H1 (cell line): ENCODE measurements around the gene BGN. TPM values are rescaled to one million over a fixed set of nuclear protein-coding genes. Genes with fewer than 3 reads are reported as not detected.

ENCODE experiments used
- CTCF ChIA-PET: fragments of 300-600 bp; sonication (Branson Sonifier 250); formaldehyde crosslinking; loops from one replicate; lab custom pipeline; 2021; ENCODE audit not compliant: partially characterized antibody; lab: Charles Lee
- POLR2A ChIA-PET: fragments of 300-600 bp; sonication (Branson Sonifier 250); formaldehyde crosslinking; loops from one replicate; lab custom pipeline; 2021; ENCODE audit warnings: inconsistent platforms; ENCODE audit not compliant: partially characterized antibody; lab: Charles Lee
- DNase-seq, 2 experiments: peaks; one replicate each; pipeline versions ENCODE4 v3.0.0 to v3.0.0-alpha.2; 2010 to 2022; ENCODE audit warnings: low spot score in 2 of 2, low read depth in 1 of 2, mixed read lengths in 1 of 2
- FAIRE-seq: peaks from 2 replicates; lab custom pipeline; 2011; peaks lifted over from hg19 to GRCh38; lab: Jason Lieb, UNC
- H2AFZ ChIP-seq: 2 replicates; pipeline ENCODE4 v1.8.1; 2012; ENCODE audit warnings: low read length, inconsistent platforms
- H2AK5ac ChIP-seq: 2 replicates; pipeline ENCODE4 v1.6.1; 2013; ENCODE audit warnings: low read depth, low read length
- H2BK120ac ChIP-seq: replicated peaks from 2 replicates; pipeline ENCODE3; 2013; ENCODE audit warnings: low read depth, low read length, inconsistent platforms
- H2BK12ac ChIP-seq: 2 replicates; pipeline ENCODE4 v1.6.1; 2013; ENCODE audit warnings: low read depth, low read length
- H2BK15ac ChIP-seq: 2 replicates; pipeline ENCODE4 v1.6.1; 2013; ENCODE audit warnings: low read length
- H2BK20ac ChIP-seq: 2 replicates; pipeline ENCODE4 v1.6.1; 2013; ENCODE audit warnings: low read length
- H2BK5ac ChIP-seq: 2 replicates; pipeline ENCODE4 v1.6.1; 2013; ENCODE audit warnings: low read depth, low read length
- H3K14ac ChIP-seq: 2 replicates; pipeline ENCODE4 v1.6.1; 2013; ENCODE audit warnings: inconsistent platforms; ENCODE audit not compliant: insufficient read length
- H3K18ac ChIP-seq: 2 replicates; pipeline ENCODE4 v1.6.1; 2013; ENCODE audit warnings: low read length; ENCODE audit errors: extremely low read depth
- H3K23ac ChIP-seq: 2 replicates; pipeline ENCODE4 v1.6.1; 2013; ENCODE audit warnings: inconsistent platforms; ENCODE audit not compliant: insufficient read length
- H3K23me2 ChIP-seq: 2 replicates; pipeline ENCODE4 v1.6.1; 2013; ENCODE audit warnings: low read depth, low read length
- H3K27ac ChIP-seq: 2 replicates; pipeline ENCODE4 v1.6.1; 2011; ENCODE audit warnings: low read depth, low read length, inconsistent platforms
- H3K27me3 ChIP-seq, 4 experiments: replicated peaks in 1 of 4; 1 replicate in 1 of 4; 2 replicates in 3 of 4; pipeline versions ENCODE4 v1.6.1 to v1.8.1; 2011 to 2013; ENCODE audit warnings: low read length in 3 of 4, mild to moderate bottlenecking in 3 of 4, inconsistent platforms in 2 of 4, mixed read lengths in 2 of 4, moderate library complexity in 1 of 4; ENCODE audit not compliant: control insufficient read depth in 3 of 4, insufficient read depth in 3 of 4; ENCODE audit errors: extremely low read depth in 1 of 4
- H3K36me3 ChIP-seq, 4 experiments: 2 replicates each; pipeline versions ENCODE4 v1.6.1 to v1.8.1; 2011 to 2013; ENCODE audit warnings: mild to moderate bottlenecking in 4 of 4, low read length in 3 of 4, moderate library complexity in 2 of 4, control low read depth in 1 of 4, inconsistent platforms in 1 of 4; ENCODE audit not compliant: insufficient read depth in 4 of 4, control insufficient read depth in 2 of 4
- H3K4ac ChIP-seq: replicated peaks from 2 replicates; pipeline ENCODE3; 2013; ENCODE audit warnings: low read length, low read depth, mixed read lengths, inconsistent platforms; ENCODE audit not compliant: insufficient read length
- H3K4me1 ChIP-seq, 4 experiments: replicated peaks in 1 of 4; 1 replicate in 1 of 4; 2 replicates in 3 of 4; pipeline versions ENCODE4 v1.6.1 to v1.8.1; 2011 to 2013; ENCODE audit warnings: low read length in 3 of 4, inconsistent platforms in 2 of 4, mixed read lengths in 1 of 4; ENCODE audit not compliant: insufficient read depth in 4 of 4, control insufficient read depth in 3 of 4
- H3K4me2 ChIP-seq, 2 experiments: 2 replicates each; pipeline versions ENCODE4 v1.6.1 to v1.8.1; 2011 to 2013; ENCODE audit warnings: low read depth in 2 of 2, low read length in 2 of 2, control low read depth in 1 of 2, inconsistent platforms in 1 of 2, mild to moderate bottlenecking in 1 of 2; ENCODE audit not compliant: insufficient read depth in 1 of 2
- H3K4me3 ChIP-seq, 4 experiments: fragments of 200-600, 300-600 bp in 1 of 4; sonication (generic), shearing (Covaris generic), sonication (Bioruptor Twin) in 1 of 4; 2 replicates each; pipeline versions ENCODE4 v1.5.1 to v1.8.1; 2011 to 2016; ENCODE audit warnings: low read length in 4 of 4, low read depth in 3 of 4, control low read depth in 2 of 4, inconsistent platforms in 2 of 4, mild to moderate bottlenecking in 2 of 4, mixed read lengths in 1 of 4, moderate library complexity in 1 of 4; ENCODE audit not compliant: insufficient read depth in 2 of 4; ENCODE audit errors: extremely low read depth in 1 of 4
- H3K56ac ChIP-seq: replicated peaks from 2 replicates; pipeline ENCODE3; 2013; ENCODE audit warnings: low read depth, mild to moderate bottlenecking, mixed read lengths, low read length, inconsistent platforms; ENCODE audit not compliant: insufficient read length
- H3K79me1 ChIP-seq: 2 replicates; pipeline ENCODE4 v1.6.1; 2013; ENCODE audit warnings: low read depth, low read length, control low read depth
- H3K79me2 ChIP-seq, 2 experiments: 2 replicates each; pipeline versions ENCODE4 v1.6.1 to v1.8.1; 2012 to 2013; ENCODE audit warnings: low read length in 2 of 2, mild to moderate bottlenecking in 2 of 2, inconsistent platforms in 1 of 2; ENCODE audit not compliant: insufficient read depth in 2 of 2, control insufficient read depth in 1 of 2
- H3K9ac ChIP-seq, 4 experiments: replicated peaks in 1 of 4; 1 replicate in 1 of 4; 2 replicates in 3 of 4; pipeline versions ENCODE4 v1.6.1 to v1.8.1; 2011 to 2013; ENCODE audit warnings: low read depth in 3 of 4, low read length in 3 of 4, control low read depth in 2 of 4, mild to moderate bottlenecking in 2 of 4, moderate library complexity in 2 of 4, inconsistent platforms in 1 of 4; ENCODE audit errors: extremely low read depth in 1 of 4
- H3K9me3 ChIP-seq, 2 experiments: 2 replicates each; pipeline versions ENCODE4 v1.6.1 to v1.8.1; 2012 to 2013; ENCODE audit warnings: mild to moderate bottlenecking in 2 of 2, moderate library complexity in 2 of 2, control low read depth in 1 of 2, inconsistent platforms in 1 of 2, low read depth in 1 of 2, low read length in 1 of 2, mixed read lengths in 1 of 2; ENCODE audit not compliant: insufficient read depth in 2 of 2
- H4K20me1 ChIP-seq, 2 experiments: replicated peaks in 1 of 2; 2 replicates each; pipeline versions ENCODE3 to v1.8.1; 2011 to 2013; ENCODE audit warnings: inconsistent platforms in 2 of 2, low read length in 2 of 2, mild to moderate bottlenecking in 1 of 2; ENCODE audit not compliant: insufficient read depth in 2 of 2, control insufficient read depth in 1 of 2
- H4K5ac ChIP-seq: 2 replicates; pipeline ENCODE4 v1.6.1; 2013; ENCODE audit warnings: low read length, low read depth, mixed read lengths, inconsistent platforms; ENCODE audit not compliant: insufficient read length
- H4K8ac ChIP-seq: 2 replicates; pipeline ENCODE4 v1.8.0; 2013; ENCODE audit warnings: mild to moderate bottlenecking, moderate library complexity, low read length, inconsistent platforms; ENCODE audit not compliant: insufficient read depth; ENCODE audit errors: extremely low read depth
- H4K91ac ChIP-seq: replicated peaks from 2 replicates; pipeline ENCODE3; 2013; ENCODE audit warnings: low read length, mixed read lengths, inconsistent platforms; ENCODE audit not compliant: insufficient read length
- ASH2L ChIP-seq: fragments of 200-600, 300-600 bp; sonication (generic); IDR thresholded peaks from one replicate; pipeline ENCODE4 v1.7.1; 2017; ENCODE audit warnings: low read length
- ATF2 ChIP-seq: IDR thresholded peaks from 2 replicates; pipeline ENCODE4 v1.6.1; 2012; ENCODE audit warnings: low read length, inconsistent platforms
- CEBPB ChIP-seq: IDR thresholded peaks from 2 replicates; pipeline ENCODE4 v1.6.1; 2012; ENCODE audit warnings: low read depth, low read length
- CHD2 ChIP-seq: IDR thresholded peaks from 2 replicates; pipeline ENCODE4 v1.6.1; 2012; ENCODE audit warnings: low read length, improper control_type of control experiment
- FOSL1 ChIP-seq: IDR thresholded peaks from 2 replicates; pipeline ENCODE4 v1.6.1; 2011; ENCODE audit warnings: mild to moderate bottlenecking, low read depth, low read length, moderate library complexity; ENCODE audit not compliant: insufficient read depth
- GTF2F1 ChIP-seq: IDR thresholded peaks from 2 replicates; pipeline ENCODE4 v1.6.1; 2012; ENCODE audit warnings: low read depth, low read length, improper control_type of control experiment, borderline replicate concordance
- KDM4A ChIP-seq: IDR thresholded peaks from one replicate; pipeline ENCODE4 v1.7.1; 2012; ENCODE audit warnings: low read depth, mild to moderate bottlenecking, moderate library complexity, low read length, inconsistent platforms; ENCODE audit not compliant: severe bottlenecking
- NANOG ChIP-seq: IDR thresholded peaks from 2 replicates; pipeline ENCODE4 v1.6.1; 2011; ENCODE audit warnings: low read length, low read depth, mild to moderate bottlenecking, inconsistent platforms; ENCODE audit not compliant: insufficient read depth, poor library complexity, severe bottlenecking
- RBBP5 ChIP-seq: IDR thresholded peaks from 2 replicates; pipeline ENCODE4 v1.7.1; 2012; ENCODE audit warnings: low read depth, mild to moderate bottlenecking, inconsistent platforms, low read length, moderate library complexity, borderline replicate concordance
- SP2 ChIP-seq: IDR thresholded peaks from 2 replicates; pipeline ENCODE4 v1.6.1; 2012; ENCODE audit warnings: mild to moderate bottlenecking, low read length, inconsistent platforms
- TCF12 ChIP-seq: IDR thresholded peaks from 2 replicates; pipeline ENCODE4 v1.6.1; 2011; ENCODE audit warnings: low read depth, mild to moderate bottlenecking, low read length
- WGBS, 2 experiments: shearing (Covaris generic) in 1 of 2; methylation state at CpG; one replicate each; pipeline versions ENCODE4 v1.1.6 to v1.1.7; 2013 to 2015; ENCODE audit warnings: low lambda C conversion rate in 2 of 2, mixed read lengths in 2 of 2, inconsistent platforms in 1 of 2, low coverage in 1 of 2, missing lambda C conversion rate in 1 of 2; ENCODE audit not compliant: insufficient replicate concordance in 2 of 2, insufficient coverage in 1 of 2, insufficient read length in 1 of 2; ENCODE audit errors: extremely low coverage in 1 of 2, missing lambda C conversion rate in 1 of 2; 5-methylcytosine and 5-hydroxymethylcytosine counted together
- polyA plus RNA-seq, 7 experiments: library from polyadenylated mRNA; depleted of rRNA in 3 of 7; stranded (reverse) in 5 of 7; unstranded in 2 of 7; fragments of >200 nt in 5 of 7; fragments of 200-250 nt in 2 of 7; gene quantifications; 1 replicate in 5 of 7; 2 replicates in 1 of 7; 4 replicates in 1 of 7; pipeline versions ENCODE4 v1.2.1 to v1.2.3, GENCODE V29; 2011 to 2013; ENCODE audit warnings: missing spikeins in 2 of 7, mixed read lengths in 2 of 7
- total RNA-seq: library from RNA; stranded (reverse); fragmentation: NEBNext Ultra II Directional; extraction: Animal tissue kit (Norgen Biotek cat#: 25700); gene quantifications from 2 replicates; pipeline ENCODE4 v1.2.1, GENCODE V29; 2021

BGN gene
- total and polyA plus RNA-seq, 2 of the 8 experiments (the other 6 are each of a cell fraction or from before 2014, with no cell fraction given) = 1.8 to 2.4 TPM

- Histone ChIP-seq H4K8ac (no peak within 1 kb of the TSS), H2AFZ (no peak within 1 kb of the TSS), H4K5ac (no peak within 1 kb of the TSS), H3K79me1 (no peaks in the 10 kb centered on the region), H2AK5ac (no peak within 1 kb of the TSS), H2BK20ac (no peak within 1 kb of the TSS), H3K9ac (no peak within 1 kb of the TSS), H3K4me3 (no peak within 1 kb of the TSS), H3K27me3 (no peaks in the 10 kb centered on the region), H2BK5ac (no peak within 1 kb of the TSS), H3K36me3 (no peaks in the 10 kb centered on the region; a peak in 1 of 8 replicates), H4K91ac (no peak within 1 kb of the TSS), H3K4me2 (no peak within 1 kb of the TSS), H3K4ac (no peak within 1 kb of the TSS), H2BK120ac (no peak within 1 kb of the TSS), H3K56ac (no peak within 1 kb of the TSS), H4K20me1 (no peaks in the 10 kb centered on the region), H3K23ac (no peak within 1 kb of the TSS), H3K18ac (no peak within 1 kb of the TSS), H3K79me2 (no peaks in the 10 kb centered on the region), H3K23me2 (no peaks in the 10 kb centered on the region), H3K9me3 (no peaks in the 10 kb centered on the region), H3K4me1 (no peaks in the 10 kb centered on the region), H3K27ac (no peak within 1 kb of the TSS), H2BK12ac (no peak within 1 kb of the TSS), H3K14ac (no peak within 1 kb of the TSS), H2BK15ac (no peak within 1 kb of the TSS)
- DNase-seq (no peak), FAIRE-seq (no peak)
- POLR2A ChIA-PET = interaction anchor here (1.2 kb wide), 1 partner anchor 10 kb away, joined by 3 read pairs; no protein-coding TSS in a partner anchor
- CTCF ChIA-PET = interaction anchor here (0.8 to 1.5 kb wide), 6 partner anchors 11 to 504 kb away, joined by 3 to 7 read pairs (median 3); no protein-coding TSS in a partner anchor
- WGBS, 2 experiments = 96% methylated on average over 12 of the region's 30 CpGs; no CpG with 5 or more reads in 1 of the 2 experiments
- TF ChIP-seq ASH2L (no peak), CHD2 (no peak), CEBPB (no peak), GTF2F1 (no peak), RBBP5 (no peak), ATF2 (no peak), TCF12 (no peak), FOSL1 (no peak), KDM4A (no peak), SP2 (no peak), NANOG (no peak)
Observed at GRCh38 chrX:153445856-153446635, 48.7 kb upstream of the BGN start, which contains the start of gene TREX2. TREX2 (minus strand) TSS chrX:153446056; CDS start chrX:153445430, 626 bp downstream.
